Neural cell (in vitro differentiated cells): ENCODE measurements around the gene FILIP1. TPM values are rescaled to one million over a fixed set of nuclear protein-coding genes. Genes with fewer than 3 reads are reported as not detected.

Source experiments
- H2AFZ ChIP-seq: fragments of 200-600, 300-800 bp; sonication (generic), shearing (Covaris generic); 2 replicates; pipeline ENCODE4 v1.6.0; 2014; ENCODE audit warnings: low read depth, mild to moderate bottlenecking, antibody characterized with exemption, low read length, moderate library complexity
- H3F3A ChIP-seq: fragments of 200-600 bp; shearing (Covaris generic); 2 replicates; pipeline ENCODE4 v1.6.1; 2016; ENCODE audit warnings: mild to moderate bottlenecking, moderate library complexity, mixed read lengths, antibody characterized with exemption, low read length; ENCODE audit not compliant: insufficient read depth, poor library complexity, severe bottlenecking
- H3K27ac ChIP-seq: fragments of 200-600, 300-800 bp; sonication (generic), shearing (Covaris generic); 2 replicates; pipeline ENCODE4 v1.5.1; 2014; ENCODE audit warnings: mild to moderate bottlenecking, low read length, moderate library complexity
- H3K27me3 ChIP-seq: fragments of 300-800, 200-600 bp; sonication (generic), shearing (Covaris generic); 2 replicates; pipeline ENCODE4 v1.6.0; 2014; ENCODE audit warnings: mild to moderate bottlenecking, low read depth, low read length, moderate library complexity; ENCODE audit not compliant: insufficient read depth
- H3K36me3 ChIP-seq: fragments of 300-800, 200-600 bp; sonication (generic), shearing (Covaris generic); 2 replicates; pipeline ENCODE4 v1.5.1; 2014; ENCODE audit warnings: mild to moderate bottlenecking, antibody characterized with exemption, low read length, moderate library complexity; ENCODE audit not compliant: insufficient read depth
- H3K4me2 ChIP-seq: fragments of 300-800, 200-600 bp; sonication (generic), shearing (Covaris generic); 2 replicates; pipeline ENCODE4 v1.6.0; 2014; ENCODE audit warnings: mild to moderate bottlenecking, low read length
- H3K4me3 ChIP-seq: fragments of 300-800, 200-600 bp; sonication (generic), shearing (Covaris generic); 2 replicates; pipeline ENCODE4 v1.5.1; 2014; ENCODE audit warnings: mild to moderate bottlenecking, low read length, moderate library complexity
- H3K79me2 ChIP-seq: fragments of 200-600 bp; shearing (Covaris generic); replicated peaks from 2 replicates; pipeline ENCODE4 v1.6.0; 2014; ENCODE audit warnings: mild to moderate bottlenecking, low read length, moderate library complexity; ENCODE audit not compliant: insufficient read depth
- H3K9ac ChIP-seq: fragments of 300-800, 200-600 bp; sonication (generic), shearing (Covaris generic); 2 replicates; pipeline ENCODE4 v1.6.1; 2016; ENCODE audit warnings: mild to moderate bottlenecking, low read length, mixed read lengths
- H3K9me2 ChIP-seq: fragments of 200-600 bp; shearing (Covaris generic); 2 replicates; pipeline ENCODE4 v1.6.1; 2016; ENCODE audit warnings: mild to moderate bottlenecking, low read length, mixed read lengths; ENCODE audit not compliant: insufficient read depth
- H3K9me3 ChIP-seq: fragments of 200-600, 300-800 bp; sonication (generic), shearing (Covaris generic); 2 replicates; pipeline ENCODE4 v1.6.1; 2016; ENCODE audit warnings: mild to moderate bottlenecking, mixed run types, low read length, moderate library complexity, mixed read lengths
- H4K20me1 ChIP-seq: fragments of 200-600 bp; shearing (Covaris generic); 2 replicates; pipeline ENCODE4 v1.6.1; 2016; ENCODE audit warnings: mild to moderate bottlenecking, mixed run types; ENCODE audit not compliant: insufficient read depth
- CTCF ChIP-seq: fragments of 450-650 bp; IDR thresholded peaks from 2 replicates; pipeline ENCODE4 v1.5.1; 2014; ENCODE audit warnings: antibody characterized with exemption, mild to moderate bottlenecking, moderate library complexity; ENCODE audit not compliant: poor library complexity, severe bottlenecking
- EP300 ChIP-seq: fragments of 450-650 bp; conservative IDR thresholded peaks from 2 replicates; pipeline ENCODE4 v1.6.1; 2014; ENCODE audit warnings: antibody characterized with exemption, mild to moderate bottlenecking, moderate library complexity; ENCODE audit not compliant: poor library complexity, severe bottlenecking
- EZH2 ChIP-seq: fragments of 200-600, 300-800 bp; shearing (Covaris generic), sonication (generic); IDR thresholded peaks from 2 replicates; pipeline ENCODE4 v1.6.1; 2014; ENCODE audit warnings: antibody characterized with exemption, low read length, borderline replicate concordance, mild to moderate bottlenecking; ENCODE audit not compliant: insufficient read depth, poor library complexity, severe bottlenecking
- MXI1 ChIP-seq: fragments of 450-650 bp; conservative IDR thresholded peaks from 2 replicates; pipeline ENCODE4 v1.6.1; 2014; ENCODE audit warnings: antibody characterized with exemption, mild to moderate bottlenecking; ENCODE audit not compliant: poor library complexity, severe bottlenecking
- POLR2AphosphoS5 ChIP-seq: IDR thresholded peaks from 2 replicates; pipeline ENCODE4 v1.6.1; 2012
- RAD21 ChIP-seq: fragments of 450-650 bp; conservative IDR thresholded peaks from 2 replicates; pipeline ENCODE4 v1.6.1; 2014; ENCODE audit warnings: antibody characterized with exemption, mild to moderate bottlenecking, moderate library complexity
- REST ChIP-seq: IDR thresholded peaks from 2 replicates; pipeline ENCODE4 v1.6.1; 2012; ENCODE audit warnings: borderline replicate concordance
- SMC3 ChIP-seq: fragments of 450-650 bp; conservative IDR thresholded peaks from 2 replicates; pipeline ENCODE4 v1.6.1; 2014; ENCODE audit warnings: antibody characterized with exemption, mild to moderate bottlenecking, moderate library complexity; ENCODE audit not compliant: poor library complexity
- TAF1 ChIP-seq: IDR thresholded peaks from 2 replicates; pipeline ENCODE4 v1.6.1; 2012; ENCODE audit warnings: low read depth
- polyA plus RNA-seq: library from polyadenylated mRNA; depleted of rRNA; stranded (reverse); fragments of >200 nt; gene quantifications from 2 replicates; pipeline ENCODE4 v1.2.3, GENCODE V29; 2014

The FILIP1 gene
- polyA plus RNA-seq, 1 donor from 2014 or later: 1.4 TPM

GRCh38 chr6:75281653-75282052 is 211.9 kb downstream of the FILIP1 start:
- H3K9ac ChIP-seq: peak overlapping the region; percentile 44
- peak overlapping the region; percentile 87 for H3K4me3 ChIP-seq
- no peak overlapping the region for H2AFZ ChIP-seq
- H3K36me3 ChIP-seq: no peaks in the 10 kb centered on the region
- no peaks in the 10 kb centered on the region for H3F3A ChIP-seq
- TF ChIP-seq TAF1 (no peak), EZH2 (no peak), POLR2AphosphoS5 (no peak), SMC3 (no peak), MXI1 (no peak), REST (no peak), RAD21 (no peak), EP300 (no peak), CTCF (no peak)
- peak overlapping the region; percentile 98 for H3K4me2 ChIP-seq
- H3K79me2 ChIP-seq: peaks cover 75% of the 10 kb centered on the region
- H3K9me3 ChIP-seq: no peaks in the 10 kb centered on the region
- no peaks in the 10 kb centered on the region for H3K9me2 ChIP-seq
- H3K27ac ChIP-seq: no peak overlapping the region
- H4K20me1 ChIP-seq: no peaks in the 10 kb centered on the region
- no peaks in the 10 kb centered on the region for H3K27me3 ChIP-seq

- Histone ChIP-seq H4K20me1 (no peaks in the 10 kb centered on the region), H3K4me2 (peak overlapping the region; percentile 98), H3K9me3 (no peaks in the 10 kb centered on the region), H3K4me3 (peak overlapping the region; percentile 87), H3K9me2 (no peaks in the 10 kb centered on the region), H3K36me3 (no peaks in the 10 kb centered on the region), H3K27ac (no peak overlapping the region), H3F3A (no peaks in the 10 kb centered on the region), H3K27me3 (no peaks in the 10 kb centered on the region), H3K79me2 (peaks cover 74% of the 10 kb centered on the region), H3K9ac (no peak overlapping the region), H2AFZ (no peak overlapping the region)
- TF ChIP-seq POLR2AphosphoS5 (no peak), CTCF (no peak), TAF1 (no peak), REST (no peak), SMC3 (no peak), MXI1 (no peak), RAD21 (no peak), EP300 (no peak), EZH2 (no peak)
These were observed 213.3 kb downstream of the FILIP1 start for GRCh38 chr6:75280131-75280855.
